ENCODE results near the gene DBX1. TPM values are rescaled to one million over a fixed set of nuclear protein-coding genes. Genes with fewer than 3 reads are reported as not detected.

The DBX1 gene
- total RNA-seq, 1 donor from 2014 or later = not detected

DNA sequence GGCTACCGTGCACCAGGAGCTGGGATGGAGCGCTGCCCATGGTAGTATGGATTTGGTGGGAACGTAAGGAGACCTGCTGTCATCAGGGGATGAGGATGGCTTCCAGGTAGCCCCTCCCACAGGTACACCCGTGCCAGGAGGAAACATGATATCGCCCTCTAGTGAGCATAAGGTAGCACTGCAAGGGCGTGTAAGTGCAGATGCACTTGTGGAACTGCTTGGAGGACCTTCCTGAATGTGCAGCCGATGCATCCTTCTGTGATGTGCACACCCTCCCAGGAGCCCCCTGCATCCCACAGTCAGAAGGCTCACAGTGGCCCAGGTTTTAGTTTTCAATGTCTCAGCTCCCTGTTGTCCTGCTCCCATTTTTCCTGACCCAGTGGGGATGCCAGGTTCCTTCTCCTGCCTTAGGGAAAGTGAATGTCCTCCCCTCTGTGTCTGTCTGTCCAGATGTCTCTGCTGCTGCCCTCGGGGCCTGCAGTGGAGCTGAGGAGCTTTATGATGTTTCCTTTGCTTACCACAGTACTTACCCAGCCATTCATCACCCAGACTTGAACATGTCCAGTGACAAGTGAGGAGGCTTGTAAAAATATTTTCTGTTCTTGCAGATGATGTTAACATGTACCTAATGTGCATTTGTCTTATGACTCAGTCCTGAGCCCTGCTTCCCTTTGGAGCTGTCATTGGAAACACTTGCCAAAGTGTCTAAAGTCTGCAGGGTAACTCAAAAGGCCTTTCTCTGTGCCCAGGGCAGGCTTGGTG, 49.2 kb downstream of the DBX1 start:
- Histone ChIP-seq H3K4me3 (ENCODE audit: insufficient read depth, low read depth, low read length) (no peak overlapping the region), H3K27ac (ENCODE audit: low read depth, low read length) (peak overlapping the region; percentile 99), H3K9me3 (ENCODE audit: insufficient read depth, low read depth, low read length) (no peaks in the 10 kb centered on the region), H4K20me1 (ENCODE audit: insufficient read depth, low read length) (no peaks in the 10 kb centered on the region), H3K27me3 (ENCODE audit: insufficient read depth, low read length) (no peaks in the 10 kb centered on the region), H3K4me1 (ENCODE audit: insufficient read depth, low read length) (peaks cover 41% of the 10 kb centered on the region), H3K36me3 (ENCODE audit: insufficient read depth, low read length) (peaks cover 2% of the 10 kb centered on the region), H2AFZ (ENCODE audit: low read depth, low read length) (no peak overlapping the region), H3K79me2 (ENCODE audit: insufficient read depth, low read length) (no peaks in the 10 kb centered on the region), H3K4me2 (ENCODE audit: low read length) (peak overlapping the region; percentile 78), H3K9ac (ENCODE audit: low read length) (peak overlapping the region; percentile 82)
- H3K9me3 Mint-ChIP-seq (ENCODE audit: unreplicated experiment) = no peaks in the 10 kb centered on the region
- TF ChIP-seq EZH2 (IDR thresholded peaks at IDR 0.05; ENCODE audit: insufficient read depth, low read length) = no peak
- peak; percentile 90 for TF ChIP-seq CTCF (IDR thresholded peaks at IDR 0.05; ENCODE audit: insufficient read depth, low read depth, low read length)
- peaks cover 26% of the 10 kb centered on the region for H3K4me1 Mint-ChIP-seq (ENCODE audit: low read depth, unreplicated experiment)
- DNase-seq (ENCODE audit: low read depth) (peak; percentile 98), FAIRE-seq (no peak)
- H3K27me3 Mint-ChIP-seq (ENCODE audit: low read depth, unreplicated experiment) = no peaks in the 10 kb centered on the region
- H3K36me3 Mint-ChIP-seq (ENCODE audit: low read depth, unreplicated experiment) = peaks cover 18% of the 10 kb centered on the region
- H3K4me3 Mint-ChIP-seq (ENCODE audit: unreplicated experiment) = peak overlapping the region; percentile 21
- H3K27ac Mint-ChIP-seq (ENCODE audit: unreplicated experiment) = peak overlapping the region; percentile 98

- H3K4me1 Mint-ChIP-seq (ENCODE audit: low read depth, unreplicated experiment) = peaks cover 26% of the 10 kb centered on the region
- Histone ChIP-seq H3K9ac (ENCODE audit: low read length) (no peak overlapping the region), H4K20me1 (ENCODE audit: insufficient read depth, low read length) (no peaks in the 10 kb centered on the region), H3K27ac (ENCODE audit: low read depth, low read length) (no peak overlapping the region), H3K4me2 (ENCODE audit: low read length) (no peak overlapping the region), H3K79me2 (ENCODE audit: insufficient read depth, low read length) (no peaks in the 10 kb centered on the region), H3K9me3 (ENCODE audit: insufficient read depth, low read depth, low read length) (no peaks in the 10 kb centered on the region), H3K36me3 (ENCODE audit: insufficient read depth, low read length) (peaks cover 2% of the 10 kb centered on the region), H3K4me1 (ENCODE audit: insufficient read depth, low read length) (peaks cover 41% of the 10 kb centered on the region), H3K4me3 (ENCODE audit: insufficient read depth, low read depth, low read length) (no peak overlapping the region), H3K27me3 (ENCODE audit: insufficient read depth, low read length) (no peaks in the 10 kb centered on the region), H2AFZ (ENCODE audit: low read depth, low read length) (no peak overlapping the region)
- TF ChIP-seq EZH2 (IDR thresholded peaks at IDR 0.05; ENCODE audit: insufficient read depth, low read length) (no peak), CTCF (IDR thresholded peaks at IDR 0.05; ENCODE audit: insufficient read depth, low read depth, low read length) (no peak)
- H3K4me3 Mint-ChIP-seq (ENCODE audit: unreplicated experiment) = no peak overlapping the region
- no peaks in the 10 kb centered on the region for H3K9me3 Mint-ChIP-seq (ENCODE audit: unreplicated experiment)
- H3K27ac Mint-ChIP-seq (ENCODE audit: unreplicated experiment) = peak overlapping the region; percentile 98
- H3K27me3 Mint-ChIP-seq (ENCODE audit: low read depth, unreplicated experiment) = no peaks in the 10 kb centered on the region
- H3K36me3 Mint-ChIP-seq (ENCODE audit: low read depth, unreplicated experiment) = peaks cover 21% of the 10 kb centered on the region
- FAIRE-seq (no peak), DNase-seq (ENCODE audit: low read depth) (peak; percentile 61)
Measured at GRCh38 chr11:20109731-20110445, 50.4 kb downstream of the DBX1 start.

Other genes starting within 250 kb of the DBX1 start
- 21.8 and 25.4 TPM in 2 replicates for gene HTATIP2, start 203.2 kb upstream of the DBX1 start, total RNA-seq
- 10.5 and 12.0 TPM in 2 replicates for gene PRMT3, start 227.2 kb upstream of the DBX1 start, total RNA-seq